22Rv1 (cell line): Measurements from ENCODE around the gene VGLL4.

Experiments
- CTCF ChIP-seq: fragments of 450-650 bp; IDR thresholded peaks from 2 replicates; pipeline ENCODE4 v1.5.1; 2017; ENCODE audit warnings: mild to moderate bottlenecking
- ZFX ChIP-seq: fragments of 450-650 bp; IDR thresholded peaks from 2 replicates; pipeline ENCODE4 v1.6.1; 2017; ENCODE audit warnings: antibody characterized with exemption, borderline replicate concordance

GRCh38 chr3:11692532-11692813 is 48.8 kb upstream of the VGLL4 start:
- TF ChIP-seq CTCF (no peak), ZFX (no peak)
